GM12872 (cell line): ENCODE data around the gene NFATC2IP.
A peak's percentile ranks its signal among the peaks of the same experiment; 100 is the strongest.

Experiments
- TF ChIP-seq, protein P1 (sequence below): IDR thresholded peaks from 3 replicates; pipeline ENCODE4 v1.5.1; 2011; ENCODE audit warnings: low read depth, mild to moderate bottlenecking, low read length, moderate library complexity; ENCODE audit not compliant: insufficient read depth

NFATC2IP gene

DNA sequence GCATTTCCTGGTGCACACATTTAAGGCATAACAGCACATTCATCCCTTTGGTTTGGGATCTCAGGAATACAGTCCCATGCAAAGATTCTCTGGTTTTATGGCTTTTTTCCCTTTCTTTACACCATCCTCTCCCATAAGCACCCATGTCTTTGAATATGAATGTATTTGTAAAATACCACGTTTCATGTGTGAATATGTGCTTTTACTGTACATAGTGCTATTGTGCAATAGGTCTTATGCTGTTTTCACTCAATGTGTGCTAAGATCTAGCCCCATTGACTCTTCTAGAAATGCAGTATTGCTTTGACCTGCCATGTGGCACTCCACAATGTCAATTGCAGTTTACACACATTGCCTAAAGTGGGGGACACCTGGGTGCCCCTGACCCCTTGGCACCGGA lies 13.8 kb downstream of the NFATC2IP start:
- TF ChIP-seq, protein P1, sequence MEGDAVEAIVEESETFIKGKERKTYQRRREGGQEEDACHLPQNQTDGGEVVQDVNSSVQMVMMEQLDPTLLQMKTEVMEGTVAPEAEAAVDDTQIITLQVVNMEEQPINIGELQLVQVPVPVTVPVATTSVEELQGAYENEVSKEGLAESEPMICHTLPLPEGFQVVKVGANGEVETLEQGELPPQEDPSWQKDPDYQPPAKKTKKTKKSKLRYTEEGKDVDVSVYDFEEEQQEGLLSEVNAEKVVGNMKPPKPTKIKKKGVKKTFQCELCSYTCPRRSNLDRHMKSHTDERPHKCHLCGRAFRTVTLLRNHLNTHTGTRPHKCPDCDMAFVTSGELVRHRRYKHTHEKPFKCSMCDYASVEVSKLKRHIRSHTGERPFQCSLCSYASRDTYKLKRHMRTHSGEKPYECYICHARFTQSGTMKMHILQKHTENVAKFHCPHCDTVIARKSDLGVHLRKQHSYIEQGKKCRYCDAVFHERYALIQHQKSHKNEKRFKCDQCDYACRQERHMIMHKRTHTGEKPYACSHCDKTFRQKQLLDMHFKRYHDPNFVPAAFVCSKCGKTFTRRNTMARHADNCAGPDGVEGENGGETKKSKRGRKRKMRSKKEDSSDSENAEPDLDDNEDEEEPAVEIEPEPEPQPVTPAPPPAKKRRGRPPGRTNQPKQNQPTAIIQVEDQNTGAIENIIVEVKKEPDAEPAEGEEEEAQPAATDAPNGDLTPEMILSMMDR, result no peak

DNA sequence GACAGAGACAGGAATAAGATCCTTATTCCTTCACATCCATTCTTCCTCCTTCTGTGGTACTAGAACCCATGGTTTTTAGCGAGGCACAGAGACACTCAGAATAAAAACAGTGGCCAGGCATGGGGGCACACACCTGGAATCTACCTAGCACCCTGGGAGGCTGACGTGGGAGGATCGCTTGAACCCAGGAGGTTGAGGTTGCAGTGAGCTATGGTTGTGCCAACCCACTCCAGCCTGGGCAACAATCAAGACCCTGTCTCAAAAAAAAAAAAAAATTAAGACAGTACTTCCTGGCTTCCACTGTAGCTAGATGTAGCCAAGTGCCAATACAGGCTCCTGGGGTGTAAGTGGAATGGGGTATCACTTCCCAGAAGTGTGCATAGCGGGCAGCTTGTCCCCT lies 16.4 kb downstream of the NFATC2IP start:
- TF ChIP-seq, protein P1, result no peak

- TF ChIP-seq, protein P1, result peak; percentile 57
These were observed 23.3 kb downstream of the NFATC2IP start for GRCh38 chr16:28974007-28974436.

DNA sequence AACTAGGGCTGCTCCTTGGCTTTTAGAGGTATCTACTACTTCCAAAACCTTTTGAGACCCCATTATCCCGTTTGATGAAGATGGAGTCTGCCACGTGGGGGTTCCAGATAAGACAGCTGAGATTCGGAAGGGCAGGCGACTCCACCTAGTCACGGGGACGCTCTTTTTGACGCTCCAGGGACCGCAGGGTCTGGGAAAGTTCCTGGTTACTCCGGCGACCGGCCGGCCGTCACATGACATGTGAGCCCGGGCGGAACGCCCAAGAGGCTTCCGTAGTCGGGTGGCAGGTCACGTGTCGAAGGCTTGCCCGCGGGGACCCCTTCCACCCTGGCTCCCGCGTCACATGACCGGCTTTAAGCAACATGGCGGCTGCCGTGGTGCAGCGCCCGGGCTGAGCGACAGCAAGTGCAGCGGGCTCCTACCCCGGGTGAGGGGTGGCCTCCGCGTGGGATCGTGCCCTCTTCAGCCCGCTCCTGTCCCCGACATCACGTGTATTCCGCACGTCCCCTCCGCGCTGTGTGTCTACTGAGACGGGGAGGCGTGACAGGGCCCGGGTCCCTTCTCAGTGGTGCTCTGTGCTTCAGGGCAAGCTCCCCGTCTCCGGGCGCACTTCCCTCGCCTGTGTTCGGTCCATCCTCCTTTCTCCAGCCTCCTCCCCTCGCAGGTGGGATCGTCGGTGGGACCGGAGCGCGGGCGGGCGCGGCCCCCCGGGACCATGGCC lies 23.9 kb downstream of the NFATC2IP start, which contains the start of gene SPNS1:
TSS of gene SPNS1 (plus strand) at position 342 of the 721 bp plus-strand sequence. CDS start at position 716, 374 bp downstream.
- TF ChIP-seq, protein P1, result no peak

- TF ChIP-seq, protein P1, result no peak
These were observed 24.4 kb downstream of the NFATC2IP start for GRCh38 chr16:28975158-28975599.

- TF ChIP-seq, protein P1, result peak; percentile 80
These were observed 27.2 kb downstream of the NFATC2IP start for GRCh38 chr16:28977703-28978662.

DNA sequence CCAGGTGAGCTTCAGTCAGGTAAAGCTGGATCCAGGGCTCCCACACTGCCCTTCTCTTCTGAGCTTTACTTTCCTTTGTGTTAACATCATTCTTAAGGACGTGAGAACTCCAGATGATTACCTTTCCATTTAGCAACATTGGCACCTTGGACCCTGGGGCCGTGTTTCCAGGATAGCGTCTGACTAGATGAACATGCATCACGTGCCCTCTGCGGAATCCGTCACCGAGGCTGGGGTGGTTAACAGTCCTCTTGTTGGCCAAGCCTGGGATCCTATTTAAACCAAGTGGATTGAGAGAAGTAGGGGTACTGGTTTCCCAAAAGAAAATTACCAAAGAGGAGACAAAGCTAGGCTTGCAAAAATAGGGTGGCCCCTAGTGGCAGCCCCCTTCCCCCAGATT lies 30.2 kb downstream of the NFATC2IP start:
- TF ChIP-seq, protein P1, result no peak
